A673 (cell line): ENCODE results near the gene DLK1.

Experiments used
- CTCF ChIP-seq: fragments of 300-800, 200-600 bp; sonication (generic); conservative IDR thresholded peaks from 2 replicates; pipeline ENCODE4 v1.5.1; 2017; ENCODE audit warnings: low read depth, mild to moderate bottlenecking, antibody characterized with exemption, low read length, moderate library complexity, mixed read lengths
- EZH2 ChIP-seq: fragments of 200-600 bp; sonication (generic); IDR thresholded peaks from 2 replicates; pipeline ENCODE4 v1.6.1; 2017; ENCODE audit warnings: borderline replicate concordance, low read depth, mild to moderate bottlenecking, mixed read lengths, antibody characterized with exemption, low read length; ENCODE audit not compliant: poor library complexity, severe bottlenecking

GRCh38 chr14:100682749-100683148, 43.9 kb upstream of the DLK1 start:
- TF ChIP-seq EZH2 (no peak), CTCF (no peak)
